T-helper 2 cell treated with Interferon-gamma antibody and Interleukin-4, amounts not matched to agents 5 μg/mL and 100 μg/mL, for 36 hours (primary cell): ENCODE data around the gene GPANK1.

Experiments used
- DNase-seq: peaks from one replicate; pipeline ENCODE4 v3.0.0; 2021; ENCODE audit warnings: low spot score
- H3K27ac Mint-ChIP-seq: one replicate; pipeline ENCODE4 v1.8.0; 2021; ENCODE audit warnings: mild to moderate bottlenecking, mixed read lengths
- H3K27me3 Mint-ChIP-seq: one replicate; pipeline ENCODE4 v1.8.0; 2021; ENCODE audit warnings: low read depth, mixed read lengths
- H3K36me3 Mint-ChIP-seq: one replicate; pipeline ENCODE4 v1.8.0; 2021; ENCODE audit warnings: low read depth, mixed read lengths
- H3K4me1 Mint-ChIP-seq: one replicate; pipeline ENCODE4 v1.8.0; 2021; ENCODE audit warnings: low read depth, mixed read lengths
- H3K4me3 Mint-ChIP-seq: one replicate; pipeline ENCODE4 v1.8.0; 2022; ENCODE audit warnings: mild to moderate bottlenecking, moderate library complexity, mixed read lengths
- H3K9me3 Mint-ChIP-seq: one replicate; pipeline ENCODE4 v1.8.0; 2021; ENCODE audit warnings: mixed read lengths

GPANK1 gene

GRCh38 chr6:31683591-31683990, 18.8 kb upstream of the GPANK1 start:
- H3K9me3 Mint-ChIP-seq = no peaks in the 10 kb centered on the region
- no peak overlapping the region for H3K4me3 Mint-ChIP-seq
- H3K27ac Mint-ChIP-seq = no peak overlapping the region
- DNase-seq = no peak
- H3K27me3 Mint-ChIP-seq = no peaks in the 10 kb centered on the region
- peaks cover 21% of the 10 kb centered on the region for H3K36me3 Mint-ChIP-seq
- peaks cover 17% of the 10 kb centered on the region for H3K4me1 Mint-ChIP-seq

- DNase-seq = peak; percentile 36
- no peaks in the 10 kb centered on the region for H3K9me3 Mint-ChIP-seq
- peak overlapping the region; percentile 34 for H3K27ac Mint-ChIP-seq
- peaks cover 22% of the 10 kb centered on the region for H3K4me1 Mint-ChIP-seq
- H3K4me3 Mint-ChIP-seq = peak overlapping the region; percentile 74
- H3K36me3 Mint-ChIP-seq = peaks cover 9% of the 10 kb centered on the region
- H3K27me3 Mint-ChIP-seq = no peaks in the 10 kb centered on the region
Observed at GRCh38 chr6:31681135-31681671, 16.4 kb upstream of the GPANK1 start.

GRCh38 chr6:31680226-31681134, 15.7 kb upstream of the GPANK1 start, which contains the start of gene LY6G5C:
LY6G5C (minus strand) TSS chr6:31681067; CDS start chr6:31680373, 694 bp downstream.
- H3K4me1 Mint-ChIP-seq = peaks cover 22% of the 10 kb centered on the region
- H3K27ac Mint-ChIP-seq = peak within 1 kb of the TSS; percentile 73
- H3K36me3 Mint-ChIP-seq = peaks cover 4% of the 10 kb centered on the region
- DNase-seq = peak; percentile 50
- H3K9me3 Mint-ChIP-seq = no peaks in the 10 kb centered on the region
- no peaks in the 10 kb centered on the region for H3K27me3 Mint-ChIP-seq
- H3K4me3 Mint-ChIP-seq = peak within 1 kb of the TSS; percentile 74

- DNase-seq = no peak
- no peak overlapping the region for H3K27ac Mint-ChIP-seq
- H3K27me3 Mint-ChIP-seq = no peaks in the 10 kb centered on the region
- peaks cover 22% of the 10 kb centered on the region for H3K4me1 Mint-ChIP-seq
- no peaks in the 10 kb centered on the region for H3K9me3 Mint-ChIP-seq
- peaks cover 6% of the 10 kb centered on the region for H3K36me3 Mint-ChIP-seq
- no peak overlapping the region for H3K4me3 Mint-ChIP-seq
Observed at GRCh38 chr6:31677955-31678354, 13.2 kb upstream of the GPANK1 start.

GRCh38 chr6:31676904-31677303, 12.1 kb upstream of the GPANK1 start:
- Mint-ChIP-seq H3K4me3 (no peak overlapping the region), H3K27ac (no peak overlapping the region), H3K4me1 (peaks cover 22% of the 10 kb centered on the region), H3K9me3 (no peaks in the 10 kb centered on the region), H3K27me3 (no peaks in the 10 kb centered on the region), H3K36me3 (peaks cover 14% of the 10 kb centered on the region)
- no peak for DNase-seq

- H3K27me3 Mint-ChIP-seq = no peaks in the 10 kb centered on the region
- H3K4me3 Mint-ChIP-seq = no peak overlapping the region
- H3K27ac Mint-ChIP-seq = no peak overlapping the region
- no peak for DNase-seq
- no peaks in the 10 kb centered on the region for H3K9me3 Mint-ChIP-seq
- H3K4me1 Mint-ChIP-seq = peaks cover 20% of the 10 kb centered on the region
- H3K36me3 Mint-ChIP-seq = peaks cover 17% of the 10 kb centered on the region
Observed at GRCh38 chr6:31676322-31676903, 11.6 kb upstream of the GPANK1 start.

GRCh38 chr6:31669676-31670075, 4.9 kb upstream of the GPANK1 start, which contains the start of gene LY6G5B:
LY6G5B (plus strand) TSS chr6:31669976; CDS start chr6:31670951, 975 bp downstream.
- H3K27me3 Mint-ChIP-seq = no peaks in the 10 kb centered on the region
- H3K27ac Mint-ChIP-seq = no peak within 1 kb of the TSS
- H3K36me3 Mint-ChIP-seq = peaks cover 70% of the 10 kb centered on the region
- H3K9me3 Mint-ChIP-seq = no peaks in the 10 kb centered on the region
- no peak for DNase-seq
- H3K4me3 Mint-ChIP-seq = no peak within 1 kb of the TSS
- peaks cover 27% of the 10 kb centered on the region for H3K4me1 Mint-ChIP-seq

GRCh38 chr6:31666337-31666965, 1.7 kb upstream of the GPANK1 start:
- DNase-seq = no peak
- peak overlapping the region; percentile 97 for H3K27ac Mint-ChIP-seq
- H3K4me1 Mint-ChIP-seq = peaks cover 47% of the 10 kb centered on the region
- peak overlapping the region; percentile 98 for H3K4me3 Mint-ChIP-seq
- H3K36me3 Mint-ChIP-seq = peaks cover 81% of the 10 kb centered on the region
- no peaks in the 10 kb centered on the region for H3K27me3 Mint-ChIP-seq
- H3K9me3 Mint-ChIP-seq = no peaks in the 10 kb centered on the region

- peaks cover 53% of the 10 kb centered on the region for H3K4me1 Mint-ChIP-seq
Observed at GRCh38 chr6:31665501-31666336, 922 bp upstream of the GPANK1 start, which contains the start of gene CSNK2B. CSNK2B (plus strand) TSS chr6:31666080; CDS start chr6:31666832, 752 bp downstream.

GRCh38 chr6:31663961-31664789, 622 bp downstream of the GPANK1 start:
- no peak for DNase-seq
- peaks cover 71% of the 10 kb centered on the region for H3K36me3 Mint-ChIP-seq

More at GRCh38 chr6:31665501-31666336, 922 bp upstream of the GPANK1 start, which contains the start of gene CSNK2B:
- Mint-ChIP-seq H3K27ac (peak within 1 kb of the TSS; percentile 97), H3K27me3 (no peaks in the 10 kb centered on the region), H3K36me3 (peaks cover 75% of the 10 kb centered on the region), H3K9me3 (no peaks in the 10 kb centered on the region), H3K4me3 (peak within 1 kb of the TSS; percentile 98)
- DNase-seq = peak; percentile 98

GRCh38 chr6:31663126-31663960, 1.5 kb downstream of the GPANK1 start:
- Mint-ChIP-seq H3K4me1 (peaks cover 59% of the 10 kb centered on the region), H3K36me3 (peaks cover 65% of the 10 kb centered on the region), H3K9me3 (no peaks in the 10 kb centered on the region), H3K4me3 (peak overlapping the region; percentile 98), H3K27me3 (no peaks in the 10 kb centered on the region), H3K27ac (peak overlapping the region; percentile 97)
- no peak for DNase-seq

More at GRCh38 chr6:31663961-31664789, 622 bp downstream of the GPANK1 start:
- Mint-ChIP-seq H3K4me3 (peak overlapping the region; percentile 98), H3K4me1 (peaks cover 62% of the 10 kb centered on the region), H3K27me3 (no peaks in the 10 kb centered on the region), H3K9me3 (no peaks in the 10 kb centered on the region), H3K27ac (peak overlapping the region; percentile 97)
